Endodermal cell (in vitro differentiated cells): Measurements from ENCODE around the gene LHPP. TPM values are rescaled to one million over a fixed set of nuclear protein-coding genes. Genes with fewer than 3 reads are reported as not detected.

Experiments used
- DNase-seq: peaks from one replicate; pipeline ENCODE4 v3.0.0-alpha.2; 2017
- H3K27ac ChIP-seq: 2 replicates; pipeline ENCODE4 v1.5.1; 2013; ENCODE audit warnings: mild to moderate bottlenecking, low read depth, low read length, moderate library complexity
- H3K27me3 ChIP-seq: 2 replicates; pipeline ENCODE4 v1.6.1; 2013; ENCODE audit warnings: mild to moderate bottlenecking, low read length, moderate library complexity; ENCODE audit not compliant: insufficient read depth, control insufficient read depth, poor library complexity, severe bottlenecking
- H3K36me3 ChIP-seq: 2 replicates; pipeline ENCODE4 v1.7.0; 2013; ENCODE audit warnings: mild to moderate bottlenecking, low read length, moderate library complexity; ENCODE audit not compliant: control insufficient read depth, insufficient read depth
- H3K4me1 ChIP-seq: one replicate; pipeline ENCODE4 v1.7.0; 2013; ENCODE audit warnings: low read length; ENCODE audit not compliant: control insufficient read depth, insufficient read depth
- H3K4me3 ChIP-seq: 2 replicates; pipeline ENCODE4 v1.5.1; 2013; ENCODE audit warnings: mild to moderate bottlenecking, low read length, moderate library complexity
- H3K9ac ChIP-seq: 2 replicates; pipeline ENCODE4 v1.6.1; 2013; ENCODE audit warnings: mild to moderate bottlenecking, low read length, moderate library complexity; ENCODE audit not compliant: poor library complexity, severe bottlenecking; ENCODE audit errors: extremely low read depth
- H3K9me3 ChIP-seq: 2 replicates; pipeline ENCODE4 v1.6.1; 2013; ENCODE audit warnings: mild to moderate bottlenecking, low read length, moderate library complexity; ENCODE audit not compliant: control insufficient read depth
- H3K27ac Mint-ChIP-seq: 2 replicates; pipeline ENCODE4 v1.8.0; 2020; ENCODE audit warnings: mixed read lengths
- H3K27me3 Mint-ChIP-seq: 2 replicates; pipeline ENCODE4 v1.8.0; 2021; ENCODE audit warnings: mild to moderate bottlenecking, mixed read lengths; ENCODE audit not compliant: insufficient read depth
- H3K36me3 Mint-ChIP-seq: 2 replicates; pipeline ENCODE4 v1.8.0; 2020; ENCODE audit warnings: low read depth, mixed read lengths
- H3K4me1 Mint-ChIP-seq: 2 replicates; pipeline ENCODE4 v1.8.0; 2020; ENCODE audit warnings: mixed read lengths
- H3K4me3 Mint-ChIP-seq: 2 replicates; pipeline ENCODE4 v1.8.0; 2020; ENCODE audit warnings: mild to moderate bottlenecking, moderate library complexity, mixed read lengths
- H3K9me3 Mint-ChIP-seq: 2 replicates; pipeline ENCODE4 v1.8.0; 2020; ENCODE audit warnings: mild to moderate bottlenecking, mixed read lengths
- WGBS, 2 experiments: methylation state at CpG; one replicate each; pipeline versions ENCODE4 v1.1.5 to v1.1.7; 2013; ENCODE audit warnings: missing lambda C conversion rate in 2 of 2, mixed read lengths in 1 of 2; ENCODE audit not compliant: insufficient coverage in 1 of 2, insufficient read length in 1 of 2; 5-methylcytosine and 5-hydroxymethylcytosine counted together
- total RNA-seq, 2 donors: library from RNA; stranded (reverse); fragmentation: NEBNext Ultra II Directional in 1 of 2; extraction: Animal tissue kit (Norgen Biotek cat#: 25700) in 1 of 2; gene quantifications; 2 replicates in 1 of 2; 3 replicates in 1 of 2; pipeline ENCODE4 v1.2.1, GENCODE V29; 2021
- TF ChIP-seq, protein P1 (sequence below): fragments of 200-600 bp; sonication (generic); conservative IDR thresholded peaks from 2 replicates; pipeline ENCODE4 v1.5.0; 2021; ENCODE audit warnings: antibody characterized with exemption, mild to moderate bottlenecking

LHPP gene
- total RNA-seq, 2 donors from 2014 or later: 23.3 to 24.8 TPM

DNA sequence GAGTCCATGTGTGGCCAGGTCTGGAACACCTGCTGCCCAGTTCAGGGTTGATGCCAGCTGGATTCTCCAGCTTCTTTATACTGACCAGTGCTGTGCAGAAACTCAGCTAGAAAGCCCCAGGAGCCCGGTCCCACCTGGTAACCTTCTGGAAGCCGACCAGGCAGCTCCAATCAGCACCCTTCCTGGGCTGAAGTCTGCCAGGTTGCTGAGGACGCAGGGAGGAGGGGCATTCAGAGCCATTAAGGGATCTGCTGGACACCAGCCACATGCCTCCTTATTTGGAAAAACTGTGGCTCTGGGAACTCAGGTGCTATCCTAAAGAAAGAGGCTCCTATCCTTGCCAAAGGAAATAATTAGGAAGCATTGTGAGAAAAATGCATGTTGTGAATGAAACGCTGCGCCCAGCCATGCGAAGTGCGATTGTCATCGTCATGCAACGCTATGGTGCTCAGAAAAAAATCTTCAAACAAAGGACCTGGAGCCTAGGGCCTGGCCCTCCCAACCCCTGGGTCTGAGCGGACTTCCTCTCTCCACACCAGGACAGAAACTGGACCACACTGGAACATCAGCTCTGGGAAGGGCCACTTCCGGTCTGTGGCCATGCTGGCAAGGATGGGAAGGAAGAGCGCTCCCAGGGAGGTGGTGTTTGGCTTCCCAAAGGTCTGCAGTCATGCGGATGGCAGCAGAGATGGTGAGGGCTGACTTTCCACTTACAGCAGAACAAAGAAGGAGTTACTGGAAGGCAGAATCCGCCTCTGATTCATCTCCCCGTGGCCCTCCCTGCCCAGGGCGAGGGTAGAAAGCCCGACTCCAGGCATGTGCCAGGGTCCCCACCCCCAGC is 192.4 kb downstream of the LHPP start:
- H3K4me3 Mint-ChIP-seq: no peak overlapping the region
- H3K4me1 ChIP-seq: no peaks in the 10 kb centered on the region
- H3K27me3 ChIP-seq: no peaks in the 10 kb centered on the region
- peaks cover 14% of the 10 kb centered on the region for H3K4me1 Mint-ChIP-seq
- H3K4me3 ChIP-seq: no peak overlapping the region
- DNase-seq: no peak
- H3K36me3 ChIP-seq: peaks cover 3% of the 10 kb centered on the region
- H3K27ac Mint-ChIP-seq: no peak overlapping the region
- no peaks in the 10 kb centered on the region for H3K9me3 Mint-ChIP-seq
- TF ChIP-seq, protein P1, sequence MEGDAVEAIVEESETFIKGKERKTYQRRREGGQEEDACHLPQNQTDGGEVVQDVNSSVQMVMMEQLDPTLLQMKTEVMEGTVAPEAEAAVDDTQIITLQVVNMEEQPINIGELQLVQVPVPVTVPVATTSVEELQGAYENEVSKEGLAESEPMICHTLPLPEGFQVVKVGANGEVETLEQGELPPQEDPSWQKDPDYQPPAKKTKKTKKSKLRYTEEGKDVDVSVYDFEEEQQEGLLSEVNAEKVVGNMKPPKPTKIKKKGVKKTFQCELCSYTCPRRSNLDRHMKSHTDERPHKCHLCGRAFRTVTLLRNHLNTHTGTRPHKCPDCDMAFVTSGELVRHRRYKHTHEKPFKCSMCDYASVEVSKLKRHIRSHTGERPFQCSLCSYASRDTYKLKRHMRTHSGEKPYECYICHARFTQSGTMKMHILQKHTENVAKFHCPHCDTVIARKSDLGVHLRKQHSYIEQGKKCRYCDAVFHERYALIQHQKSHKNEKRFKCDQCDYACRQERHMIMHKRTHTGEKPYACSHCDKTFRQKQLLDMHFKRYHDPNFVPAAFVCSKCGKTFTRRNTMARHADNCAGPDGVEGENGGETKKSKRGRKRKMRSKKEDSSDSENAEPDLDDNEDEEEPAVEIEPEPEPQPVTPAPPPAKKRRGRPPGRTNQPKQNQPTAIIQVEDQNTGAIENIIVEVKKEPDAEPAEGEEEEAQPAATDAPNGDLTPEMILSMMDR: no peak
- peaks cover 2% of the 10 kb centered on the region for H3K36me3 Mint-ChIP-seq
- no peaks in the 10 kb centered on the region for H3K27me3 Mint-ChIP-seq
- H3K27ac ChIP-seq: no peak overlapping the region
- WGBS, 2 experiments: 96 to 97% methylated on average over 10 to 16 of the region's 17 CpGs
- H3K9ac ChIP-seq: no peak overlapping the region
- no peaks in the 10 kb centered on the region for H3K9me3 ChIP-seq

DNA sequence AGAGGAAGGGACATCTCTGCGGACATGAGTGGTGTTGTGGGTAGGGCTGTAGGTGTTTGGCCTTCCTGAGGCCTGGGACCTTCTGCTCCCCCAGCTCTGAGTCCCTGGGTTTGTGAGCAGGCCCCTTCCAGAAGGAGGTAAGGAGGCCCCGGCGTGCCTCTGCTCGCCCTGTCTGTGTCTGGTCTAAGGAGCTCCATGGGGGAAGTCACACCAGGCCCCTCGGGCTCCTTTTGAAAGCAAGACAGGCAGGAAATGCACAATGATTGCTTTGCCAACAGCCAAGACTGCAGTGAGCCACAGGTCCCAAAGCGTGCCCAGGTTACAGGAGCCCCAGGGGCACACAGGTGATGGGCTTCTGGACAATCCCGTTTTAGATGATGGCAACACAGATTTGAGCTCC is 193.1 kb downstream of the LHPP start:
- no peaks in the 10 kb centered on the region for H3K9me3 Mint-ChIP-seq
- Histone ChIP-seq H3K36me3 (peaks cover 3% of the 10 kb centered on the region), H3K27me3 (no peaks in the 10 kb centered on the region), H3K27ac (no peak overlapping the region), H3K4me3 (no peak overlapping the region), H3K9ac (no peak overlapping the region), H3K9me3 (no peaks in the 10 kb centered on the region), H3K4me1 (no peaks in the 10 kb centered on the region)
- no peak overlapping the region for H3K4me3 Mint-ChIP-seq
- TF ChIP-seq, protein P1: no peak
- H3K27me3 Mint-ChIP-seq: no peaks in the 10 kb centered on the region
- no peak for DNase-seq
- 93 to 94% methylated on average over 3 to 7 of the region's 7 CpGs for WGBS, 2 experiments
- H3K27ac Mint-ChIP-seq: no peak overlapping the region
- peaks cover 2% of the 10 kb centered on the region for H3K36me3 Mint-ChIP-seq
- H3K4me1 Mint-ChIP-seq: peaks cover 14% of the 10 kb centered on the region

DNA sequence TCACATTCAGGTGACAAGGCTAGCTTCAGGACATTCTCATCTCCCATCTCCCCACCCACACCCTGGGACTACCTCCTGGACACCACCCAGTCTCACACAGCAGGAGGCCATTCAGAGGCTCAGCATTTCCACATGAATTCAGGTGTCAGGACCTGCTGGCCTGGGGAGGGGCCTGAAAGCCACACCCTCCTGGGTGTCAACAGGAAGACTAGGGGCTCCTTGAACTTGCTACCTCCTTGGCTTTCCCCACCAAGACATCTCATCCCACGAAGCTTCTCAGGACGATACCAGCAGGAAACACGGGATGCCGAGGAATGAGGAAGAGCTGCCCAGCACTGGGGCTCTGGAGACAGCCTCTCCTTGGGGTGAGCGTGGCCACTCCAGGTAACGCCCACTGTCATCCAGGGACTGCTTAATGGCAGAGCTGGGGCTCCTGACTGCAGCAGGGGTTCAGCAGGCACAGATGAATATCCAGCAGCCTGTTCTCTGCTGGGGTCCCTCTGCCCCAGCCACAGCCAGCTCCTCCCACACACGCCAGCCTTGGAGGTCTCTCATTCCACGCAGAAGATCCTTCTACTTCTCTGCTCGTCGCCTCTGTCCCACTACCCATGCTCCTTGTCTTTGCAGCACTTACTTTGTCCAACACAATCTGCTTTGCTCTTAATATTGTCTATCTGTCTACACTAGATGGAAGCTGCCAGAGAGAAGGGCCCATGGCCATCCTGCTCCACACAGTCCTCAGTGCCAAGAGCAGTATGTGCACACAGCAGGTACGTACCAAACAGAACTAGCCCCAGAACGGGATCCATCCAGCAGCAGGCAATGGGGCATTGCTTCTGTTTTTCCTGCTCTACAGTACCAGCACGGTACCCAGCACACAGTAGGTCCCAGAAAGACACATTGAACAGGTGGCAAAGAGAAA is 193.8 kb downstream of the LHPP start:
- Histone ChIP-seq H3K9ac (no peak overlapping the region), H3K4me3 (no peak overlapping the region), H3K9me3 (no peaks in the 10 kb centered on the region), H3K36me3 (no peaks in the 10 kb centered on the region), H3K4me1 (no peaks in the 10 kb centered on the region), H3K27me3 (no peaks in the 10 kb centered on the region), H3K27ac (no peak overlapping the region)
- no peaks in the 10 kb centered on the region for H3K9me3 Mint-ChIP-seq
- peak overlapping the region; percentile 30 for H3K27ac Mint-ChIP-seq
- no peak for DNase-seq
- H3K27me3 Mint-ChIP-seq: no peaks in the 10 kb centered on the region
- TF ChIP-seq, protein P1: no peak
- H3K4me1 Mint-ChIP-seq: peaks cover 11% of the 10 kb centered on the region
- 95 to 99% methylated on average over 9 to 13 of the region's 13 CpGs for WGBS, 2 experiments
- no peak overlapping the region for H3K4me3 Mint-ChIP-seq
- peaks cover 2% of the 10 kb centered on the region for H3K36me3 Mint-ChIP-seq
